Activated gamma-delta T cell (primary cell): Measurements from ENCODE around the gene IFITM1.
A peak's percentile ranks its signal among the peaks of the same experiment; 100 is the strongest.
"Not testable (repeated sequence)": the region's sequence is repeated elsewhere in the genome, so short reads cannot be mapped to it uniquely, and the experiment has no call there.

Source experiments
- DNase-seq: peaks from one replicate; lab custom pipeline; 2025; lab: John Stamatoyannopoulos, UW

The IFITM1 gene

GRCh38 chr11:344836-345578 lies 31.2 kb downstream of the IFITM1 start:
- DNase-seq, result no peak

- no peak for DNase-seq
Observed at GRCh38 chr11:346529-346928, 32.7 kb downstream of the IFITM1 start.

DNA sequence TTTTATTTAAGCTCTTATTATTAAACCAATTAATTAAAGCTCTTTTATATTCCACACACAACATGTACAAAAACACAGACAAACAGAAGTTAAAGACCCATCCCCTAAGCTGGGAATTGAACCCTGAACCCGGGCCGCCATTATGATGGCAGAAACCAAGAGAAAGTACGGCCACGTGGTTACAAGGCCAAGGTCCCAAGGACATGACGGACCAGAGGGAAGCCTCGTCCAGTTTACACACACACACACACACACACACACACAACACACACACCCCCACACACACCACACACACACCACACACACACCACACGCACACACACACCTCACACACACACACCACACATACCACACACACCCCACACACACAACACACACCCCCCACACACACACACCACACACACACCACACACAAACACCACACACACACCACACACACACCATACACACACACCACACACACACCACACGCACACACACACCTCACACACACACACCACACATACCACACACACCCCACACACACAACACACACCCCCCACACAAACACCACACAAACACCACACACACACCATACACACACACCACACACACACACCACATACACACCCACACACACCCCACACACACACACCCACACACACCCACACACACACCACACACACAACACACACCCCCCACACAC lies 35.6 kb downstream of the IFITM1 start:
- DNase-seq, result not testable (repeated sequence)

- not testable (repeated sequence) for DNase-seq
Observed at GRCh38 chr11:350033-350722, 36.3 kb downstream of the IFITM1 start.

DNA sequence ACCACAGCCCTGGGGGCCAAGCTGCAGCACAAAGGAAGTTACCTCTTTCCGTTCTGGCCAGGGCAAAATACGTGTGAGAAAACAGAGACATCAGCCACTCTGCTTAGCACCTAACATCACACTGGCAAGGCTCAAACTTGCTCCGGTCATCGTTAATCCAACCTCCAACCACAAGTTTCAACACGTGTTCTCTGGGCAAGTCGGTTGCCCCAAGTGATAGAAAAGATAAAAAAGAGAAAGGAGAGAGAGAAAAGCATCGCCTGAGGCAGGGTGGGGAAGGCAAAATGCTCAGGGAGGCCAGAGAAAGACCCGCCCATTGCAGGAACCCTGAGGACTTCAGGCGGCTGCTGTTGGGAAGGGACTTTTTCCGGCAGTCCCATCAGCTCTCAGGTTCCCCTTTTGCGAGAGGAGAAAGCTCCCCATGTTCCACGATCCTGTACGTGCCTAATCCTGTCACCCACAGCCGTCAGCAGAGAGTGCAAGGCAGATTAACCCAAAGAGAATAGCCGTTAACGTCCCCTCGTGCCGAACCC lies 36.9 kb downstream of the IFITM1 start:
- DNase-seq, result no peak

DNA sequence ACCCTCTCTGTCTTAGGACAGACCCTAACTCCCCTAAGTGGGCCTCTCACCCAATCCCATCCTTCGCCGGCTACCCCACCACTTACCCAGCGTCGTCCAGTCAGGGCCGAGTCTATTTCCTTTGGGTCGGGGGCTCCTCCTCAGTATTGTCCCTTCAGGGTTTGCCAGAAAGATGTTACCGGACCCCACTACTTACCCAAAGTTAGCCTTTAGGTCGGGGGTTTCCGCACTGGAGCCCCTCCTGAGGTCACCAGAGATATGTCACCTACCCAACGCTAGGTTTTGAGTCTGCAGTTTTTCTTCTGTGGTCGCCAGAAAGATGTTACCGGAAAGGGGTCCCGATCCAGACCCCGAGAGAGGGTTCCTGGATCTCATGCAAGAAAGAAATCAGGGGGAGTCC lies 37.6 kb downstream of the IFITM1 start:
- DNase-seq, result no peak

GRCh38 chr11:352456-353031 lies 38.7 kb downstream of the IFITM1 start:
- no peak for DNase-seq

DNA sequence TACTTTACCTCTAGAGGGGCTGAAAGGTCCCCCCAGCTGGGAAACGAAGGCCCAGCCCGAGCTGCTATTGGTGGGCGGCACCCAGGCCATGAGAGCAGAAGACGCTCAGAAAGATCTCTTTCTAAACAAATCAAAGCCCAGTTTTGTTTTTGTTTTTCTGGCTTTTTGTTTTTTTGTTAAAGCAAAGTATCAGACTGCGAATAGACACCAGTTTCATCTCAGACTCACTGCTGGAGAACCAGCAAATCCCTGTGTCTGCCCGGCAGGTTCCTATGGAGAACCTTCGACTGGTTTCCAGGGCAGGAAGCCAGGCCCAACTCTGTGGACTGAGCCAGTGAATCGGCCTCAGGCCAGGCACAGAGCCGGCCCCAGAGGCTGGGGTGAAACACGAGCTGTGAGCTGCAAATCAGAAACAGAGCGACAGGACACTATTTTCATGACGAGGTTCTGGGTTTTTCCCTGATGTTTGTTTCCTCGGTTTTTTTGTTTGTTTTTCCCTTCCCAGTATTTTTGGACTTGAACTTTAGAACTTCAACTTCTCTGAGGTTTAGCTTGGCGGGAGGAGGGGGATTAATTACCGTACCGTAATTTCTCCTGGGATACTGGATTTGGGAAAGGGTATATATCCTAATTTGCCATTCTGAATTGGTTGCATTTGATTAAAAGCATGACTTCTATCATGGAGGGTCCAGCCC lies 39.5 kb downstream of the IFITM1 start:
- no peak for DNase-seq

DNA sequence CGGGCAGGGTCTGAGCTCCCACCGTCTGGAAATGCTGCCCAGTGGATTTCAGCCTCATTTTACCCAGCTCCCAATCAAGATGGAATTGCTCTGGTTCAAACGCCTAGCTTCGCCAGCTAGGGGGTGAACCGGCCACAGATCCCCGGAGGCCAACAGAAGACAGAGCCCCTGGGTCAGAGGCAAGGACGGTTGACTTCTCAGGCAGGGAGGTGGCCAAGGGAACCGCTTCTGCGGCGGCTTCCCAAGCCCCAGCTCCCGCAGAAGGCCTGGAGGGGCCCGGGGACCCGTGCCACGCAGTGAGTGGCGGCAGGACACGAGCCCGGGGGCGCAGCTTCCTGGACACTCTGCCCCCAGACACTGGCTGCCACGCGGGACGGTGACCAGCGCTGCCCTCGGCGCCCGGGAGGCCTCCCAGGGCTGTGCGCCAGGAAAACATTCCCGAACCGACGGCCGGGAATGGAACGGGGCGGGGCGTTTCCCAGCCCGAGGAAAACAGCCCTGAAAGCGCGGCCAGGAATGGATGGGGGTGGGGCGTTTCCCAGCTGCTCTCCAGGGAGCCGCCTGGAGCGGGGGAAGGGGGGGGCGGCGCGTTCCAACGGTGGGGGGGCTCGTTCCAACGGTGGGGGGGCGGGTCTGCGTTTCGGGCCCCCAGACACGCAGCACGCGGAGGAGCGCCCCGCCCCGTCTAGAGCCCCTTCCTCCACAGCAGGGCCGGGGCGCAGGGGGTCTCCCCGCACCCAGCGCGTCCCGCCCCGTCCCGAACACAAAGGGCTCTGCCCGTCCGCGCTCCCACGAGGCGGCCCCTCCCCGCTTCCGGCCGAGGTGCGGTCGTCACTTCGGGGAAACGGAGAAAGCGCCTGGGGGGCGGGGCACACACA lies 42.0 kb downstream of the IFITM1 start:
- peak; percentile 81 for DNase-seq

- no peak for DNase-seq
Observed at GRCh38 chr11:356610-357009, 42.8 kb downstream of the IFITM1 start.

- no peak for DNase-seq
Observed at GRCh38 chr11:357582-357981, 43.7 kb downstream of the IFITM1 start.

- no peak for DNase-seq
Observed at GRCh38 chr11:358129-358800, 44.4 kb downstream of the IFITM1 start.

- DNase-seq, result no peak
Observed at GRCh38 chr11:359181-359714, 45.4 kb downstream of the IFITM1 start.

DNA sequence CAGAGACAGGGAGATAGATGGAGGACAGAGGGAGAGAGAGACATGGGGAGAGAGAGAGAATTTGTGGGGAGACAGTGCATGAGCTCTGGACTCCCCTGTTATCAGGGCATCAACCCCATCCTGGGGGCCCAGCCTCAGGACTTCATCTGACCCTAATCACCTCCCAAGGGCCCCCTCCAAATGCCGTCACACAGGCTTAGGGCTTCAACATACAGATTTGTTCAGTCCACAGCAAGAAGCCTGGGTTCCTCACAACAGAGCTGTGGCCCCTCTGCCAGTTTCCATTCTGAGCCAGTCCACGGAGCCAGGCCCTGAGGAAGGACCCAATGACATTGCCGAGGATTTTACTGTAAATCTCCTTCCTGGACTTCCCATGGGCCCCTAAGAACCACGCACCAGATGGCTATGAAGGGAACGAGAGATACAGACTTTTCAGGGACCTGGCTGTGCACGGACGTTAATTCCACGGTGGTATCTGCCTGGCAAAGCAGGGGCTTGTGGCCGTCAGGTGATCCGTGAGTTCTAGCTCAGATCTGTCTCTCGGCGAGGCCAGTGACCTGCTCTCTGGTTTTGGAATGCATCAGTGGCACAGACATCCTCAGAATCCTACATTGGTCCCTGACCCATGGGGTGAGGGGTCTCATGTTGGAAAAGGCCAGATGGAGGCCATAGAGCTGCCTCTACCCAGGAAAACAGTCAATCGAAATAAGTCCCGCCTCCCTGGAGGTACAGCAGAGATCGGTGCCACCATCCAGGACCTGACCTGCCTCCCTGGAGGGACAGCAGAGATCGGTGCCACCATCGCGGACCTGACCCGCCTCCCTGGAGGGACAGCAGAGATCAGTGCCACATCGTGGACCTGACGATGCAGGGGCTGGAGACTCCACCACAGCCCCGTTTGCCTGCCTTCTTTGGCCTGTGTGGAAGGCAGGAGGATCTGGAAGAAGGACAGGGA lies 46.8 kb downstream of the IFITM1 start:
- DNase-seq, result no peak

DNA sequence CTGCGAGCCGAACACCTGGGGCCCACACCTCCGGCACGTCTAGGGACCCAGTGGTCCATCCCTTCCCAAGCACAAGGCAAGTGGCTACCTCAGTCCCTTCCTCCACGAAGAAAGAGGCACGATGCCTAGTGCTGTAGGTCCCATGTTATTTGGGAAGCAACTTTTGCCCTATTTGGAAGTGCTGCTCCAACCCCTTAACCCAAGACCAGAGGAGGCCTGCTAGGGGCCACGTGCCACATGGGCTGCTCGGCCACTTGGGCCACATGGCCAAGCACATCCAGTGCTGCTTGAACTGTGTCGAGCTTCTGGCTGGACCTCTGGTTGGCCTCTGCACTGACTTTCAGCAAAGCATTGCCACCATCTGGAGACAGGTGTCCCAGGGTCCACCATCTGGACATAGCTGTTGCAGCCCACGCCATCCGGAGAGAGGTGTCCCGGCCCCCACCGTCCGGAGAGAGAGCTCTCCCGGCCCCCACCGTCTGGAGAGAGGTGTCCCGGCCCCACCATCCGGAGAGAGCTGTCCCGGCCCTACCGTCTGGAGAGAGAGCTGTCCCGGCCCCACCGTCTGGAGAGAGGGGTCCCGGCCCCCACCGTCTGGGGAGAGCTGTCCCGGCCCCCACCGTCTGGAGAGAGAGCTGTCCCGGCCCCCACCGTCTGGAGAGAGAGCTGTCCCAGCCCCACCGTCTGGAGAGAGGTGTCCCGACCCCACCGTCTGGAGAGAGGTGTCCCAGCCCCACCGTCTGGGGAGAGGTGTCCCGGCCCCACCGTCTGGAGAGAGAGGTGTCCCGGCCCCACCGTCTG lies 49.0 kb downstream of the IFITM1 start:
- DNase-seq, result no peak

DNA sequence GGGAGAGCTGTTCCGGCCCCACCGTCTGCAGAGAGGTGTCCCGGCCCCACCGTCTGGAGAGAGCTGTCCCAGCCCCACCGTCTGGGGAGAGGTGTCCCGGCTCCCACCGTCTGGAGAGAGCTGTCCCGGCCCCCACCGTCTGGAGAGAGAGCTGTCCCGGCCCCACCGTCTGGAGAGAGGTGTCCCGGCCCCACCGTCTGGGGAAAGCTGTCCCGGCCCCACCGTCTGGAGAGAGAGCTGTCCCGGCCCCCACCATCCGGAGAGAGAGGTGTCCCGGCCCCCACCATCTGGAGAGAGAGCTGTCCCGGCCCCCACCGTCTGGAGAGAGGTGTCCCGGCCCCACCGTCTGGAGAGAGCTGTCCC lies 49.6 kb downstream of the IFITM1 start:
- not testable (repeated sequence) for DNase-seq

- peak; percentile 45 for DNase-seq
Observed at GRCh38 chr11:363948-364761, 50.3 kb downstream of the IFITM1 start.
